HepG2 (cell line): ENCODE results near the gene SRD5A3. TPM values are rescaled to one million over a fixed set of nuclear protein-coding genes. Genes with fewer than 3 reads are reported as not detected.

ENCODE experiments used
- ATAC-seq: fragments of 200-7000 bp; cut with Tn5 transposase; 3 replicates; pipeline ENCODE4 v1.9.1; 2020; ENCODE audit warnings: mild to moderate bottlenecking, moderate library complexity
- BruUV-seq: library from RNA; stranded (reverse); fragments of 400-500 nt; replicated peaks from 2 replicates; lab custom pipeline; 2021; lab: Mats Ljungman, UMichigan
- CTCF ChIA-PET: fragments of 300-600 bp; formaldehyde crosslinking; extraction: SDS; loops from one replicate; lab custom pipeline; 2021; ENCODE audit warnings: low total read pairs, inconsistent platforms, low intra/inter-chr PET ratio; lab: Yijun Ruan, JAX
- POLR2A ChIA-PET: fragments of 350-600 bp; sonication (Branson Sonifier 250); formaldehyde crosslinking; loops from one replicate; lab custom pipeline; 2020; ENCODE audit warnings: antibody characterized with exemption, inconsistent platforms; lab: Yijun Ruan, JAX
- DNase-seq: peaks from one replicate; pipeline ENCODE4 v3.0.0-alpha.2; 2015; ENCODE audit warnings: low spot score
- FAIRE-seq: peaks from 3 replicates; lab custom pipeline; 2011; peaks lifted over from hg19 to GRCh38; lab: Jason Lieb, UNC
- H2AFZ ChIP-seq: one replicate; pipeline ENCODE4 v1.6.1; 2011; ENCODE audit warnings: low read length, inconsistent platforms
- H3K27ac ChIP-seq: fragments of 300-600 bp; 3 replicates; pipeline ENCODE4 v1.8.0; 2011; ENCODE audit warnings: mixed run types, mild to moderate bottlenecking, mixed read lengths, low read length, inconsistent platforms; ENCODE audit not compliant: insufficient read depth; ENCODE audit errors: extremely low read length
- H3K27me3 ChIP-seq, 2 experiments: fragments of 200-600 bp in 1 of 2; 2 replicates in 1 of 2; 3 replicates in 1 of 2; pipeline versions ENCODE4 v1.6.0 to v1.8.0; 2011; ENCODE audit warnings: low read length in 2 of 2, mild to moderate bottlenecking in 2 of 2, moderate library complexity in 2 of 2, inconsistent platforms in 1 of 2; ENCODE audit not compliant: insufficient read depth in 2 of 2, control insufficient read depth in 1 of 2
- H3K36me3 ChIP-seq, 2 experiments: fragments of 200-600 bp in 1 of 2; replicated peaks in 1 of 2; 2 replicates in 1 of 2; 3 replicates in 1 of 2; pipeline versions ENCODE4 v1.5.1 to v1.8.0; 2011; ENCODE audit warnings: low read length in 2 of 2, inconsistent platforms in 1 of 2; ENCODE audit not compliant: insufficient read depth in 2 of 2, control insufficient read depth in 1 of 2
- H3K4me1 ChIP-seq: 2 replicates; pipeline ENCODE4 v1.5.1; 2012; ENCODE audit warnings: low read length, inconsistent platforms; ENCODE audit not compliant: insufficient read depth
- H3K4me2 ChIP-seq: 2 replicates; pipeline ENCODE4 v1.6.0; 2011; ENCODE audit warnings: low read depth, low read length, inconsistent platforms
- H3K4me3 ChIP-seq, 3 experiments: fragments of 200-600 bp in 1 of 3; sonication (generic), shearing (Covaris generic) in 1 of 3; replicated peaks in 1 of 3; 2 replicates each; pipeline ENCODE4 v1.5.1; 2011 to 2016; ENCODE audit warnings: low read length in 3 of 3, inconsistent platforms in 2 of 3, low read depth in 2 of 3, mild to moderate bottlenecking in 2 of 3, control low read depth in 1 of 3, mixed read lengths in 1 of 3; ENCODE audit not compliant: insufficient read depth in 1 of 3
- H3K79me2 ChIP-seq: one replicate; pipeline ENCODE4 v1.6.1; 2011; ENCODE audit warnings: low read length, inconsistent platforms; ENCODE audit not compliant: insufficient read depth
- H3K9ac ChIP-seq: 2 replicates; pipeline ENCODE4 v1.6.0; 2011; ENCODE audit warnings: mild to moderate bottlenecking, low read depth, low read length, inconsistent platforms; ENCODE audit not compliant: insufficient read depth
- H3K9me3 ChIP-seq: 2 replicates; pipeline ENCODE4 v1.5.1; 2012; ENCODE audit warnings: mild to moderate bottlenecking, low read length
- H4K20me1 ChIP-seq: 2 replicates; pipeline ENCODE4 v1.6.0; 2011; ENCODE audit warnings: inconsistent platforms, mild to moderate bottlenecking, low read length, moderate library complexity; ENCODE audit not compliant: insufficient read depth
- IKZF1 ChIP-seq: fragments of 450-650 bp; IDR thresholded peaks from 2 replicates; pipeline ENCODE4 v1.7.1; 2016
- KLF9 ChIP-seq: IDR thresholded peaks from 2 replicates; pipeline ENCODE4 v1.6.1; 2016; ENCODE audit warnings: low read depth
- MAFG ChIP-seq: sonication (generic); formaldehyde crosslinking; IDR thresholded peaks from 2 replicates; pipeline ENCODE4 v1.5.1; 2020; ENCODE audit warnings: mild to moderate bottlenecking, missing genetic modification reagents
- SP5 ChIP-seq: IDR thresholded peaks from 2 replicates; pipeline ENCODE4 v1.6.1; 2016; ENCODE audit warnings: low read depth, borderline replicate concordance
- TARDBP ChIP-seq: sonication (generic); formaldehyde crosslinking; IDR thresholded peaks from 2 replicates; pipeline ENCODE4 v1.8.0; 2022; ENCODE audit warnings: mild to moderate bottlenecking, missing genetic modification reagents
- ZFP1 ChIP-seq: IDR thresholded peaks from 2 replicates; pipeline ENCODE4 v1.6.1; 2016
- ZFX ChIP-seq: sonication (generic); formaldehyde crosslinking; IDR thresholded peaks from 2 replicates; pipeline ENCODE4 v1.4.0; 2020; ENCODE audit warnings: mild to moderate bottlenecking, low read depth, missing genetic modification reagents, moderate library complexity
- ZIK1 ChIP-seq: sonication (generic); formaldehyde crosslinking; IDR thresholded peaks from 2 replicates; pipeline ENCODE4 v1.5.0; 2020; ENCODE audit warnings: mild to moderate bottlenecking, low read depth, missing genetic modification reagents, borderline replicate concordance
- ZKSCAN1 ChIP-seq: fragments of 150-350 bp; IDR thresholded peaks from 2 replicates; pipeline ENCODE4 v1.6.1; 2014; ENCODE audit warnings: low read length
- ZNF136 ChIP-seq: sonication (generic); formaldehyde crosslinking; IDR thresholded peaks from 2 replicates; pipeline ENCODE4 v1.8.1; 2022; ENCODE audit warnings: low read depth, mild to moderate bottlenecking, moderate library complexity, missing genetic modification reagents
- ZNF337 ChIP-seq: sonication (generic); formaldehyde crosslinking; IDR thresholded peaks from 2 replicates; pipeline ENCODE4 v1.5.1; 2020; ENCODE audit warnings: missing genetic modification reagents, low read depth, mild to moderate bottlenecking, borderline replicate concordance
- ZNF598 ChIP-seq: sonication (generic); formaldehyde crosslinking; IDR thresholded peaks from 2 replicates; pipeline ENCODE4 v1.5.1; 2020; ENCODE audit warnings: mild to moderate bottlenecking, missing genetic modification reagents, borderline replicate concordance
- ZNF607 ChIP-seq: sonication (generic); formaldehyde crosslinking; IDR thresholded peaks from 2 replicates; pipeline ENCODE4 v1.5.1; 2020; ENCODE audit warnings: missing genetic modification reagents, mild to moderate bottlenecking, borderline replicate concordance
- ZNF790 ChIP-seq: sonication (generic); formaldehyde crosslinking; IDR thresholded peaks from 2 replicates; pipeline ENCODE4 v1.8.0; 2022; ENCODE audit warnings: missing genetic modification reagents, mild to moderate bottlenecking, borderline replicate concordance
- WGBS: methylation state at CpG from one replicate; pipeline ENCODE4 v1.1.6; 2017; ENCODE audit warnings: low lambda C conversion rate; 5-methylcytosine and 5-hydroxymethylcytosine counted together
- in situ Hi-C: cut with HindIII; loops from 2 replicates; pipeline ENCODE4 v1.10.0; 2017; ENCODE audit warnings: low pct_unique_long_range_greater_than_20kb; ENCODE audit not compliant: extremely low pct_ligation_motif_present
- intact Hi-C: fragments of 100-400 bp; cut with micrococcal nuclease; formaldehyde crosslinking; loops from one replicate; pipeline ENCODE4 v1.10.0; 2022; ENCODE audit not compliant: unreplicated experiment
- polyA plus RNA-seq, 8 experiments: library from polyadenylated mRNA; depleted of rRNA in 3 of 8; stranded (reverse) in 7 of 8; unstranded in 1 of 8; fragments of >200 nt; fragmentation: Illumina TruSeq in 4 of 8; extraction: Trizol in 4 of 8; gene quantifications; 2 replicates each; pipeline versions ENCODE4 v1.2.1 to v1.2.3, GENCODE V29; 2011 to 2016; ENCODE audit warnings: low read depth in 4 of 8, missing spikeins in 1 of 8, mixed read lengths in 1 of 8; ENCODE audit not compliant: insufficient read depth in 1 of 8
- total RNA-seq, 5 experiments: library from RNA; depleted of rRNA; stranded (reverse); fragments of >200 nt; fragmentation: Illumina TruSeq; extraction: Trizol; gene quantifications; 2 replicates each; pipeline ENCODE4 v1.2.3, GENCODE V29; 2016; ENCODE audit warnings: low read depth in 1 of 5
- TF ChIP-seq, protein P1 (sequence below): sonication (generic); formaldehyde crosslinking; IDR thresholded peaks from 2 replicates; pipeline ENCODE4 v1.5.0; 2020; ENCODE audit warnings: mild to moderate bottlenecking, missing genetic modification reagents, borderline replicate concordance
- TF ChIP-seq, protein P2 (sequence below): IDR thresholded peaks from 2 replicates; pipeline ENCODE4 v1.6.1; 2016; ENCODE audit warnings: control low read depth

SRD5A3 gene
- total and polyA plus RNA-seq, 2 of the 13 experiments (the other 11 are each of a cell fraction or from before 2014, with no cell fraction given), result 12.4 to 18.4 TPM

DNA sequence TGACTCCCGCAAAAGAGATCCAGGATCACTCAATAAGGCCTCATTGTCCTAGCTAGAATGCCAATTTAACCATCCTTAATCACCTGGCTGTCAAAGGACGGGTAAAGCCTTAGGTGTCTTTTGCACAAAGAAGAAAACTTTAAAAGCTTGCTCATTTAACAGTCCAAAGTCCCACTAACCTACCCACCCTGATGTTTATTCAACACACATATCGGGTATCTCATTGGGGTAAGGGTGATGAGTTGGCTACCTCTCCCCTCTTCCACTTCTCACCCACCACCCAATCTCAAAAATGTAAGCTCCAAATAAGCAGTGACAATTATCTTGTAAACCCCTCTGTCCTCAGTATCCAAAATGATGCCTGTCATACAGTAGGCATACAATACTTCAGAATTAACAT, 988 bp upstream of the SRD5A3 start (continued):
- TF ChIP-seq ZIK1 (CRISPR knock-in tag) (no peak), KLF9 (no peak), ZNF607 (no peak), TARDBP (CRISPR knock-in tag) (no peak)
- TF ChIP-seq, protein P1, sequence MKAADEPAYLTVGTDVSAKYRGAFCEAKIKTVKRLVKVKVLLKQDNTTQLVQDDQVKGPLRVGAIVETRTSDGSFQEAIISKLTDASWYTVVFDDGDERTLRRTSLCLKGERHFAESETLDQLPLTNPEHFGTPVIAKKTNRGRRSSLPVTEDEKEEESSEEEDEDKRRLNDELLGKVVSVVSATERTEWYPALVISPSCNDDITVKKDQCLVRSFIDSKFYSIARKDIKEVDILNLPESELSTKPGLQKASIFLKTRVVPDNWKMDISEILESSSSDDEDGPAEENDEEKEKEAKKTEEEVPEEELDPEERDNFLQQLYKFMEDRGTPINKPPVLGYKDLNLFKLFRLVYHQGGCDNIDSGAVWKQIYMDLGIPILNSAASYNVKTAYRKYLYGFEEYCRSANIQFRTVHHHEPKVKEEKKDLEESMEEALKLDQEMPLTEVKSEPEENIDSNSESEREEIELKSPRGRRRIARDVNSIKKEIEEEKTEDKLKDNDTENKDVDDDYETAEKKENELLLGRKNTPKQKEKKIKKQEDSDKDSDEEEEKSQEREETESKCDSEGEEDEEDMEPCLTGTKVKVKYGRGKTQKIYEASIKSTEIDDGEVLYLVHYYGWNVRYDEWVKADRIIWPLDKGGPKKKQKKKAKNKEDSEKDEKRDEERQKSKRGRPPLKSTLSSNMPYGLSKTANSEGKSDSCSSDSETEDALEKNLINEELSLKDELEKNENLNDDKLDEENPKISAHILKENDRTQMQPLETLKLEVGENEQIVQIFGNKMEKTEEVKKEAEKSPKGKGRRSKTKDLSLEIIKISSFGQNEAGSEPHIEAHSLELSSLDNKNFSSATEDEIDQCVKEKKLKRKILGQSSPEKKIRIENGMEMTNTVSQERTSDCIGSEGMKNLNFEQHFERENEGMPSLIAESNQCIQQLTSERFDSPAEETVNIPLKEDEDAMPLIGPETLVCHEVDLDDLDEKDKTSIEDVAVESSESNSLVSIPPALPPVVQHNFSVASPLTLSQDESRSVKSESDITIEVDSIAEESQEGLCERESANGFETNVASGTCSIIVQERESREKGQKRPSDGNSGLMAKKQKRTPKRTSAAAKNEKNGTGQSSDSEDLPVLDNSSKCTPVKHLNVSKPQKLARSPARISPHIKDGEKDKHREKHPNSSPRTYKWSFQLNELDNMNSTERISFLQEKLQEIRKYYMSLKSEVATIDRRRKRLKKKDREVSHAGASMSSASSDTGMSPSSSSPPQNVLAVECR (CRISPR knock-in tag), result no peak
- TF ChIP-seq, protein P2, sequence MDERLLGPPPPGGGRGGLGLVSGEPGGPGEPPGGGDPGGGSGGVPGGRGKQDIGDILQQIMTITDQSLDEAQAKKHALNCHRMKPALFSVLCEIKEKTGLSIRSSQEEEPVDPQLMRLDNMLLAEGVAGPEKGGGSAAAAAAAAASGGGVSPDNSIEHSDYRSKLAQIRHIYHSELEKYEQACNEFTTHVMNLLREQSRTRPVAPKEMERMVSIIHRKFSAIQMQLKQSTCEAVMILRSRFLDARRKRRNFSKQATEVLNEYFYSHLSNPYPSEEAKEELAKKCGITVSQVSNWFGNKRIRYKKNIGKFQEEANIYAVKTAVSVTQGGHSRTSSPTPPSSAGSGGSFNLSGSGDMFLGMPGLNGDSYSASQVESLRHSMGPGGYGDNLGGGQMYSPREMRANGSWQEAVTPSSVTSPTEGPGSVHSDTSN (CRISPR knock-in tag), result no peak

DNA sequence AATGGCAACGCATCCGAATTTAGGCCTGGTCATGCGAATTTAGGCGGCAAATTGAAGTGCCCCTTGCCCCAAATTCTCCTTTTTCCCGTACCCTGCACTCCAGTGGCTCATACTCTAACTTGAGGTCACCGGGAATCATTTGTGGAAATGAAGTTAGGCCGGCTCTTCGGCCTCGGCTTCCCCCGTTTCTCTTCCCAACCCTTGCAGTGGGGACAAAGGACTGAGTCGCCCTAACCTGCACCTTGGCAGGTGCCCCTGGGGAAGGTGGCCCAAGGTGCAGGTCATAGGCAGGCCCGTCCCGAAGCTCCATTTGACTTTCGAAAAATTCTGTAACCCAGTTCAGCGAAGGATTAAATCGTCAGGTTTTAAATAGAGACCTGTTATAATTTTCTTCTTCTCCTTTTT, 811 bp downstream of the SRD5A3 start:
- FAIRE-seq, result no peak
- peak overlapping the region; percentile 56 for H2AFZ ChIP-seq
- TF ChIP-seq ZNF337 (no peak), ZKSCAN1 (no peak), ZNF790 (no peak), ZFP1 (CRISPR knock-in tag) (no peak), IKZF1 (no peak), ZNF136 (no peak), SP5 (no peak), ZNF598 (0 out of 2 replicates have a peak, but pooled peaks have one; percentile 4), MAFG (CRISPR knock-in tag) (0 out of 2 replicates have a peak, but pooled peaks have one; percentile 39), ZFX (CRISPR knock-in tag) (peak; percentile 67; the same call in 1 of the 2 replicates)

More for the DNA sequence above, 811 bp downstream of the SRD5A3 start:
- no peaks in the 10 kb centered on the region for H3K36me3 ChIP-seq
- POLR2A ChIA-PET, result interaction anchor here (0.6 to 0.9 kb wide), 3 partner anchors 10 to 199 kb away, joined by 3 read pairs; no protein-coding TSS in a partner anchor
- in situ Hi-C loops (no loop called here), intact Hi-C loops (loop anchor here (2.0 kb wide), 2 partner anchors 48 to 206 kb away; partner anchors contain the start of gene TMEM165)
- TSS peak; percentile 58 for BruUV-seq
- no peaks in the 10 kb centered on the region for H3K9me3 ChIP-seq
- no peaks in the 10 kb centered on the region for H3K27me3 ChIP-seq
- CTCF ChIA-PET, result interaction anchor here (1.1 to 2.5 kb wide), 3 partner anchors 25 to 390 kb away, joined by 3 to 8 read pairs (median 3); no protein-coding TSS in a partner anchor
- no peak for DNase-seq
- peaks cover 34% of the 10 kb centered on the region for H3K4me1 ChIP-seq
- peak overlapping the region; percentile 86 for H3K27ac ChIP-seq
- H3K4me2 ChIP-seq, result peak overlapping the region; percentile 91
- peak; percentile 39 for ATAC-seq
- no peaks in the 10 kb centered on the region for H4K20me1 ChIP-seq
- H3K79me2 ChIP-seq, result no peaks in the 10 kb centered on the region
- H3K9ac ChIP-seq, result peak overlapping the region; percentile 74
- 3% methylated on average over 12 of the region's 16 CpGs for WGBS
- peak overlapping the region; percentile 57 to 70 (median 66) for H3K4me3 ChIP-seq
